ENCODE results near the gene KRTAP1-5.

DNA sequence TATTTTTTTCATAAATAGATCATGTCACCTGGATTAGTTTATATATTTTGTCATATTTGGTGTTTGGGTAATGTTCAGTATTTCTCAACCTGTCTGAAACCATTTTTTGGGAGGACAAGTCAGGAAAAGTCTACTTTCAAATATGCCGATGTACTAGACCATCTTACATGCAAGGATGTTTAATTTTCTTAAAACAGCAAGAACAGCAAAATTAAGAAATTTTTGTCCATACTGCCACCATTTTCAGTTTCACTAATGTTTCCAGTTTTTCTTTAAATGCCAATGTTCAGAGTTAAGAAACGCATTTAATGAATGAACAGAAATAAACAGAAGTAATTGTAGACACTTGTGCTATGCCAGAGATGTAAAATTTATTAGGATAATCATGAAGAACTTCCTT lies 33.9 kb downstream of the KRTAP1-5 start:
- TF ChIP-seq CTCF (conservative IDR thresholded peaks at IDR 0.05; ENCODE audit: low read depth in 2 of 2) (no peak), EZH2 (IDR thresholded peaks at IDR 0.05; ENCODE audit: low read depth, unreplicated experiment) (no peak), POLR2AphosphoS5 (IDR thresholded peaks at IDR 0.05; ENCODE audit: low read depth) (no peak)
- TF ChIP-seq, protein P1, sequence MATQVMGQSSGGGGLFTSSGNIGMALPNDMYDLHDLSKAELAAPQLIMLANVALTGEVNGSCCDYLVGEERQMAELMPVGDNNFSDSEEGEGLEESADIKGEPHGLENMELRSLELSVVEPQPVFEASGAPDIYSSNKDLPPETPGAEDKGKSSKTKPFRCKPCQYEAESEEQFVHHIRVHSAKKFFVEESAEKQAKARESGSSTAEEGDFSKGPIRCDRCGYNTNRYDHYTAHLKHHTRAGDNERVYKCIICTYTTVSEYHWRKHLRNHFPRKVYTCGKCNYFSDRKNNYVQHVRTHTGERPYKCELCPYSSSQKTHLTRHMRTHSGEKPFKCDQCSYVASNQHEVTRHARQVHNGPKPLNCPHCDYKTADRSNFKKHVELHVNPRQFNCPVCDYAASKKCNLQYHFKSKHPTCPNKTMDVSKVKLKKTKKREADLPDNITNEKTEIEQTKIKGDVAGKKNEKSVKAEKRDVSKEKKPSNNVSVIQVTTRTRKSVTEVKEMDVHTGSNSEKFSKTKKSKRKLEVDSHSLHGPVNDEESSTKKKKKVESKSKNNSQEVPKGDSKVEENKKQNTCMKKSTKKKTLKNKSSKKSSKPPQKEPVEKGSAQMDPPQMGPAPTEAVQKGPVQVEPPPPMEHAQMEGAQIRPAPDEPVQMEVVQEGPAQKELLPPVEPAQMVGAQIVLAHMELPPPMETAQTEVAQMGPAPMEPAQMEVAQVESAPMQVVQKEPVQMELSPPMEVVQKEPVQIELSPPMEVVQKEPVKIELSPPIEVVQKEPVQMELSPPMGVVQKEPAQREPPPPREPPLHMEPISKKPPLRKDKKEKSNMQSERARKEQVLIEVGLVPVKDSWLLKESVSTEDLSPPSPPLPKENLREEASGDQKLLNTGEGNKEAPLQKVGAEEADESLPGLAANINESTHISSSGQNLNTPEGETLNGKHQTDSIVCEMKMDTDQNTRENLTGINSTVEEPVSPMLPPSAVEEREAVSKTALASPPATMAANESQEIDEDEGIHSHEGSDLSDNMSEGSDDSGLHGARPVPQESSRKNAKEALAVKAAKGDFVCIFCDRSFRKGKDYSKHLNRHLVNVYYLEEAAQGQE (IDR thresholded peaks at IDR 0.05; ENCODE audit: unreplicated experiment), result no peak

Data from GM23338 (cell line).